ENCODE measurements around the gene SUMF1. TPM values are rescaled to one million over a fixed set of nuclear protein-coding genes. Genes with fewer than 3 reads are reported as not detected.

The SUMF1 gene
- total RNA-seq, 4 donors from 2014 or later, result 15.7 to 28.9 (median 26.8) TPM

DNA sequence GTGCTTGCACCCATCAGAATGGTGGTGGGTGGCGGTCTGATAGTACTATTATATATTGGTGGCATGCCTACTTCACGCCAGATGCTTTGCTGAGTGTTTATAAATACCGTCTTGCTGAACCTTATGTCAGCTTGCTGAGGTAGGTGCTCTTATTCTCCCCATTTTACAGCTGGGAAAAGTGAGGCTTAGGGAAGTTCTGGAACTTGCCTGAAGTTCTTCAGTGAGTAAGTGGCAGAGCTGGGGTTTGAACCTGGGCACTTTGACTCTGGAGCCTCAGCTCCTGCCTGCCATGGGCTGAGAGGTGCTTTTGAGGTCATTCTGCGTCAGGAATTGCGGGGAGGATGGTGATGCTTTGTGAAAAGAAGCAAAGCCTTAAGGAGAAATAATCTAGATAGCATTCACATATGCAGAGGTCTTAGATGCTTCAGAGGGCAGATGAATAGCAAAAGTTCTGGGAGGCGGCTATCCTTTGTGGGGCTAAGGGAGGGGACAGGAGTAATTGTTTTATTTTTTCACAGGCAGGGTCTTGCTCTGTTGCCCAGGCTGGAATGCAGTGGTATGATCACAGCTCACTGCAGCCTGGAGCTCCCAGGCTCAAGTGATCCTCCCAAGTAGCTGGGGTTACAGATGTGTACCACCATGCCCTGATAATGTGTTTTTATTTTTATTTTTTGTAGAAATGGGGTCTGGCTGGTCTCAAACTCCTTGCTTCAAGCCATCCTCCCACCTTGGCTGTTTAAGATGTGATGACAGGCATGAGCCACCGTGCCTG, 44.6 kb upstream of the SUMF1 start:
- DNase-seq, result no peak
- Histone ChIP-seq H3K27ac (no peak overlapping the region), H3K36me3 (no peaks in the 10 kb centered on the region), H3K4me1 (peaks cover 0 to 5% (median 0%) of the 10 kb centered on the region in 4 donors), H3K27me3 (no peaks in the 10 kb centered on the region), H3K4me3 (no peak overlapping the region), H3K9me3 (no peaks in the 10 kb centered on the region)
- TF ChIP-seq, protein P1, sequence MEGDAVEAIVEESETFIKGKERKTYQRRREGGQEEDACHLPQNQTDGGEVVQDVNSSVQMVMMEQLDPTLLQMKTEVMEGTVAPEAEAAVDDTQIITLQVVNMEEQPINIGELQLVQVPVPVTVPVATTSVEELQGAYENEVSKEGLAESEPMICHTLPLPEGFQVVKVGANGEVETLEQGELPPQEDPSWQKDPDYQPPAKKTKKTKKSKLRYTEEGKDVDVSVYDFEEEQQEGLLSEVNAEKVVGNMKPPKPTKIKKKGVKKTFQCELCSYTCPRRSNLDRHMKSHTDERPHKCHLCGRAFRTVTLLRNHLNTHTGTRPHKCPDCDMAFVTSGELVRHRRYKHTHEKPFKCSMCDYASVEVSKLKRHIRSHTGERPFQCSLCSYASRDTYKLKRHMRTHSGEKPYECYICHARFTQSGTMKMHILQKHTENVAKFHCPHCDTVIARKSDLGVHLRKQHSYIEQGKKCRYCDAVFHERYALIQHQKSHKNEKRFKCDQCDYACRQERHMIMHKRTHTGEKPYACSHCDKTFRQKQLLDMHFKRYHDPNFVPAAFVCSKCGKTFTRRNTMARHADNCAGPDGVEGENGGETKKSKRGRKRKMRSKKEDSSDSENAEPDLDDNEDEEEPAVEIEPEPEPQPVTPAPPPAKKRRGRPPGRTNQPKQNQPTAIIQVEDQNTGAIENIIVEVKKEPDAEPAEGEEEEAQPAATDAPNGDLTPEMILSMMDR (IDR thresholded peaks at IDR 0.05), result no peak
- no peak for TF ChIP-seq POLR2A (IDR thresholded peaks at IDR 0.05)

DNA sequence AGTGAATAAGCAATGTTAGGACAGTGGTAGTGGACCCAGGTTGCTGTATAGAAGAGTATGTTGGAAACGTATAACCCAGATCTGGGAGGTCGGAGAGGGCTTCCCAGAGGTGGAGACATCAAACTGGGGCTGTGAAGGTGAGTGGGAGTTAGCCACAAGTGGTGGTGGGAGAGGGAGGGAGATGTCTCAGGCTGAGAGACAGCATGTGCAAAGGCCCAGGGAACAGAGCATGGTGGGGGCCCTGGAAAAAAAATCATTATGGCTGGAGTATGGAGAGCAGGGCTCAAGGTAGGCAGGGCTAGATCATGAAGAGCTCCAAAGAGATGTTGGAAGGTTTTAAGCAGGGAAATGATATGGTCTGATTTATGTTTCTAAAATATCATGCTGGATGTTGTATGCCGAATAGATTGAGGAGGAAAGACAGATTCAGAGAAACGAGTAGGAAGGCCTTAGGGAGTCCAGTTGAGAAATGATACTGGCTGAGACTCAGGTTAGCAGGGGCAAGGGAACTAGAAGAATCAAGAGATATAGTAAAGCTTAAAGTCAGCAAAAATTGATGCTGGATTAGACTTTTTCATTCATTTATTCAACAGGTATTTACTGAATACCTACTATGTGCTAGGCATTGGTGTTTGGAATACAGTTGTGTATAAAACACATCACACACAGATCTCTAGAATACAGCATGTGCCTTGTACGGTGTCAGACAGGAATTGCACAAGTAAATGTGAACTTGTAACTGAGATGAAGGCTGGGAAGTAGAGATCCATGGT, 43.1 kb upstream of the SUMF1 start:
- Histone ChIP-seq H3K27ac (no peak overlapping the region), H3K36me3 (no peaks in the 10 kb centered on the region)
- no peak for TF ChIP-seq POLR2A (IDR thresholded peaks at IDR 0.05)
- TF ChIP-seq, protein P1 (IDR thresholded peaks at IDR 0.05), result no peak

DNA sequence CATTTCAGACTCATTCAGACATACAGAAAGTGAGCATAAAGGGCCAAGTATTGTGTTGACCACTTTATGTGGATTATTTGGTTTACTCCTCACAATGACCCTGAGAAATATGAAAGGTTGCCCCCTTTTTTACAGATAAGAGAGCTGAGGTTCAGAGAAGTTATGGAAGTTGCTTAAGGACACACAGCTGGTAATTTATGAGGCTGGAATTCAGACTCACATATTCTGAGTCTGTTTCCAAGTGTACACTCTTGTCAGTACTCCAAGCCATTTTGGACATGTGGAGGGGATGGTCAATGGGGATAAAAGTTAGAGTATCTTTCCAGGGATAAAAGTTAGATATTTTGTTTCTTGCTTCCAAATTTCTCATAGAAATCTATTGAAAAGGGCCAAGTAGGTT, 42.0 kb upstream of the SUMF1 start:
- TF ChIP-seq, protein P1 (IDR thresholded peaks at IDR 0.05), result no peak
- no peak for TF ChIP-seq POLR2A (IDR thresholded peaks at IDR 0.05)

More for the DNA sequence above, 43.1 kb upstream of the SUMF1 start:
- no peak for DNase-seq
- H3K27me3 ChIP-seq, result no peaks in the 10 kb centered on the region
- peaks cover 0 to 14% (median 3%) of the 10 kb centered on the region in 4 donors for H3K4me1 ChIP-seq
- no peaks in the 10 kb centered on the region for H3K9me3 ChIP-seq
- H3K4me3 ChIP-seq, result no peak overlapping the region

DNA sequence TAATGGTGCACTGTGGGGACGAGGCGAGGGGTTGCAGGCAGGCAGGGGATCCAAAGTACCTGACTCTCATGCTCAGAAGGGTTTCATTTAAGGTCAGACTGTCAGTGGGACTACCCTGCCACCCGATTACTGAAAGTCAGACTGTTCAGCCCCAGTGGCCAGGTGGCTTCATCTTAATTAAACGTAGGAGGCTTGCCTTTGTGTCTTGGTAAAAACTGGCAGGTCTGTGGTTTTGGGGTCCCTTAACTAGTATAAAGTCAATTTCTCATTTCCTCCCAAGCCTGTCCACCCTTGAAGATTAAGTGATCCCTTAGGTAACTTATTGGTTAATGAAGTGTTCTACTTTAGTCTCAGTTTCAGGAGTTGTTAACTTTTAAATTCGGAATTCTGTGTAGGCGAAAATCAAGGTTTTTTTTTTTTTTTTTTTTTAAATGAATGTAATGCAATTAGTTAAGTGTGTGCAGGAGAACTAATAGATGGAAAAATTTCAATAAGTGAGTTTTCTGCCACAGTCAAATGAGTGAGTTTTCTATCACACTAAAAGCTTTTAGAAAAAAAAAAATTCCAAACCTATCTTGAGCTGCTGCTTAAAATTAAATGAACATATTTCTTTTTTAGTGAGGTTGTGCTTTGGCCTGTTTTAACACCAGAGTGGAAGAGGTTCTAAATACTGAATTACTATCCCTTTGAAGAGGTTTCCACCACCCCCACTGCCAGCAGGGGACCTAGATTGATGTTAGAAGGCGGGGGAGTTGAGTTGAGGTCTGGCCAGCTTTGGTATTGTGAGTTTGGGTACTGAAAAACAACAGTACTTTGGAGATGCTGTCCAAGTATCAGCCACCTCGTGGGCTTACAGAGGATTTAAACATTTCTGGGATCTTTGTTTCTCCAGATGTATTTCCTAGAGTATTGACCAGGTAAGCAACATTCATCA, 41.2 kb upstream of the SUMF1 start:
- Histone ChIP-seq H3K9me3 (no peaks in the 10 kb centered on the region), H3K27me3 (no peaks in the 10 kb centered on the region), H3K36me3 (no peaks in the 10 kb centered on the region), H3K27ac (no peak overlapping the region), H3K4me1 (peaks cover 0 to 27% (median 14%) of the 10 kb centered on the region in 4 donors), H3K4me3 (no peak overlapping the region)
- no peak for DNase-seq
- TF ChIP-seq, protein P1 (IDR thresholded peaks at IDR 0.05), result no peak
- TF ChIP-seq POLR2A (IDR thresholded peaks at IDR 0.05), result no peak

More for the DNA sequence above, 42.0 kb upstream of the SUMF1 start:
- Histone ChIP-seq H3K9me3 (no peaks in the 10 kb centered on the region), H3K4me3 (no peak overlapping the region), H3K27ac (no peak overlapping the region), H3K4me1 (peaks cover 0 to 21% (median 11%) of the 10 kb centered on the region in 4 donors), H3K36me3 (no peaks in the 10 kb centered on the region), H3K27me3 (no peaks in the 10 kb centered on the region)
- DNase-seq, result no peak

- Histone ChIP-seq H3K27me3 (no peaks in the 10 kb centered on the region), H3K4me3 (no peak overlapping the region), H3K27ac (peak overlapping the region in 1 of 4 donors; percentile 2), H3K36me3 (no peaks in the 10 kb centered on the region), H3K4me1 (peaks cover 0 to 27% (median 18%) of the 10 kb centered on the region in 4 donors), H3K9me3 (no peaks in the 10 kb centered on the region)
- DNase-seq, result no peak
- no peak for TF ChIP-seq POLR2A (IDR thresholded peaks at IDR 0.05)
- TF ChIP-seq, protein P1 (IDR thresholded peaks at IDR 0.05), result no peak
Measured at GRCh38 chr3:4507024-4507596, 40.0 kb upstream of the SUMF1 start.
